Fibroblast of pulmonary artery (primary cell): Measurements from ENCODE around the gene NBR1.
"Not testable (repeated sequence)": the region's sequence is repeated elsewhere in the genome, so short reads cannot be mapped to it uniquely, and the experiment has no call there.

ENCODE experiments used
- DNase-seq: peaks from one replicate; pipeline ENCODE4 v3.0.0-alpha.2; 2010; ENCODE audit warnings: low read depth
- H3K4me3 ChIP-seq: replicated peaks from 2 replicates; pipeline ENCODE4 v1.5.1; 2011; ENCODE audit warnings: low read depth, mild to moderate bottlenecking, control low read depth, low read length, moderate library complexity
- TF ChIP-seq, protein P1 (sequence below): IDR thresholded peaks from 2 replicates; pipeline ENCODE4 v1.5.1; 2011; ENCODE audit warnings: mild to moderate bottlenecking, control low read depth, low read length, inconsistent platforms; ENCODE audit errors: missing control alignments

Gene NBR1, protein sequence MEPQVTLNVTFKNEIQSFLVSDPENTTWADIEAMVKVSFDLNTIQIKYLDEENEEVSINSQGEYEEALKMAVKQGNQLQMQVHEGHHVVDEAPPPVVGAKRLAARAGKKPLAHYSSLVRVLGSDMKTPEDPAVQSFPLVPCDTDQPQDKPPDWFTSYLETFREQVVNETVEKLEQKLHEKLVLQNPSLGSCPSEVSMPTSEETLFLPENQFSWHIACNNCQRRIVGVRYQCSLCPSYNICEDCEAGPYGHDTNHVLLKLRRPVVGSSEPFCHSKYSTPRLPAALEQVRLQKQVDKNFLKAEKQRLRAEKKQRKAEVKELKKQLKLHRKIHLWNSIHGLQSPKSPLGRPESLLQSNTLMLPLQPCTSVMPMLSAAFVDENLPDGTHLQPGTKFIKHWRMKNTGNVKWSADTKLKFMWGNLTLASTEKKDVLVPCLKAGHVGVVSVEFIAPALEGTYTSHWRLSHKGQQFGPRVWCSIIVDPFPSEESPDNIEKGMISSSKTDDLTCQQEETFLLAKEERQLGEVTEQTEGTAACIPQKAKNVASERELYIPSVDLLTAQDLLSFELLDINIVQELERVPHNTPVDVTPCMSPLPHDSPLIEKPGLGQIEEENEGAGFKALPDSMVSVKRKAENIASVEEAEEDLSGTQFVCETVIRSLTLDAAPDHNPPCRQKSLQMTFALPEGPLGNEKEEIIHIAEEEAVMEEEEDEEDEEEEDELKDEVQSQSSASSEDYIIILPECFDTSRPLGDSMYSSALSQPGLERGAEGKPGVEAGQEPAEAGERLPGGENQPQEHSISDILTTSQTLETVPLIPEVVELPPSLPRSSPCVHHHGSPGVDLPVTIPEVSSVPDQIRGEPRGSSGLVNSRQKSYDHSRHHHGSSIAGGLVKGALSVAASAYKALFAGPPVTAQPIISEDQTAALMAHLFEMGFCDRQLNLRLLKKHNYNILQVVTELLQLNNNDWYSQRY

DNA sequence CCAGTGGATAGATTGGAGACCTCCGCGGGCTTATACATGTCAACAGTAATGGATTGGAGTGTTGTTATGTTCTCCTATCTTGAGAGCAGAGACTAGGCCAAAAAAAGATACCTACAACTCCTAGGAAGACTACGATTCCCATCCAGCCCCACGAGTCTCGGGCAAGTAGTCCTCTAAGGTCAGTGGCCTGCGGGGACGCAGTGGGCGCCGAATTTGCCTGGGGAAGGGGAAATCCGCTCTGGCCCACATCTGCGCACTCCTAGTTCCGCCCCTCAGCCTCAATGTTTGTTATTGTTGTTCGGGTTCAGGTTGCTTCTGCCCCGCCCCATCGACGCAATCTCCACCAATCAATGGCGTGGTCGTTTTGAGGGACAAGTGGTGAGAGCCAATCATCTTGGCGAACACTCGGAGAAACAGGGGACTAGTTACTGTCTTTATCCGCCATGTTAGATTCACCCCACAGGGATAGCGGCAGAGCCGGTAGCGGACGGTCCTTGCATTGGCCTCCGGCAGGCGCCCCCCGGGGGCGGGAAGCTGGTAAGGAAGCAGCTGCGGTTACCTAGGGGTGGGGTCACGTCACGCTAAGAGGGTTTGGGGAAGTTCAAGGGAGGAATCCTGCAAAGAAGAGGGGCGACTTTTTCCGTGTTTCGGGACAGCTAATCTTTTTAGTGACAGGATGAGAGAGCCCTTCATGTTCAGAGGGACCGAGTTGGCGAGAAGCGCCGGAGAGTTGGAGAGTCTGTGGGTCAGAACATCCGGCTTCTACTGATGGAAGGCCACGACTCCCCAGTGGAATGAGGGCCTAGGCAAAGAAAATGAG, at the start of gene NBR1:
Gene NBR1 (plus strand): TSS at position 449 of the 820 bp plus-strand sequence. CDS start 4,586 bp downstream, outside the sequence.
- TF ChIP-seq, protein P1, sequence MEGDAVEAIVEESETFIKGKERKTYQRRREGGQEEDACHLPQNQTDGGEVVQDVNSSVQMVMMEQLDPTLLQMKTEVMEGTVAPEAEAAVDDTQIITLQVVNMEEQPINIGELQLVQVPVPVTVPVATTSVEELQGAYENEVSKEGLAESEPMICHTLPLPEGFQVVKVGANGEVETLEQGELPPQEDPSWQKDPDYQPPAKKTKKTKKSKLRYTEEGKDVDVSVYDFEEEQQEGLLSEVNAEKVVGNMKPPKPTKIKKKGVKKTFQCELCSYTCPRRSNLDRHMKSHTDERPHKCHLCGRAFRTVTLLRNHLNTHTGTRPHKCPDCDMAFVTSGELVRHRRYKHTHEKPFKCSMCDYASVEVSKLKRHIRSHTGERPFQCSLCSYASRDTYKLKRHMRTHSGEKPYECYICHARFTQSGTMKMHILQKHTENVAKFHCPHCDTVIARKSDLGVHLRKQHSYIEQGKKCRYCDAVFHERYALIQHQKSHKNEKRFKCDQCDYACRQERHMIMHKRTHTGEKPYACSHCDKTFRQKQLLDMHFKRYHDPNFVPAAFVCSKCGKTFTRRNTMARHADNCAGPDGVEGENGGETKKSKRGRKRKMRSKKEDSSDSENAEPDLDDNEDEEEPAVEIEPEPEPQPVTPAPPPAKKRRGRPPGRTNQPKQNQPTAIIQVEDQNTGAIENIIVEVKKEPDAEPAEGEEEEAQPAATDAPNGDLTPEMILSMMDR: peak; percentile 8
- peak within 1 kb of the TSS; percentile 84 for H3K4me3 ChIP-seq
- peak; percentile 99 for DNase-seq

DNA sequence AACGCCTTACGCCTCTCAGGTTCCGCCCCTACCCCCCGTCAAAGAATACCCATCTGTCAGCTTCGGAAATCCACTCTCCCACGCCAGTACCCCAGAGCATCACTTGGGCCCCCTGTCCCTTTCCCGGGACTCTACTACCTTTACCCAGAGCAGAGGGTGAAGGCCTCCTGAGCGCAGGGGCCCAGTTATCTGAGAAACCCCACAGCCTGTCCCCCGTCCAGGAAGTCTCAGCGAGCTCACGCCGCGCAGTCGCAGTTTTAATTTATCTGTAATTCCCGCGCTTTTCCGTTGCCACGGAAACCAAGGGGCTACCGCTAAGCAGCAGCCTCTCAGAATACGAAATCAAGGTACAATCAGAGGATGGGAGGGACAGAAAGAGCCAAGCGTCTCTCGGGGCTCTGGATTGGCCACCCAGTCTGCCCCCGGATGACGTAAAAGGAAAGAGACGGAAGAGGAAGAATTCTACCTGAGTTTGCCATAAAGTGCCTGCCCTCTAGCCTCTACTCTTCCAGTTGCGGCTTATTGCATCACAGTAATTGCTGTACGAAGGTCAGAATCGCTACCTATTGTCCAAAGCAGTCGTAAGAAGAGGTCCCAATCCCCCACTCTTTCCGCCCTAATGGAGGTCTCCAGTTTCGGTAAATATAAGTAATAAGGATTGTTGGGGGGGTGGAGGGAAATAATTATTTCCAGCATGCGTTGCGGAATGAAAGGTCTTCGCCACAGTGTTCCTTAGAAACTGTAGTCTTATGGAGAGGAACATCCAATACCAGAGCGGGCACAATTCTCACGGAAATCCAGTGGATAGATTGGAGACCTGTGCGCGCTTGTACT, 45.7 kb upstream of the NBR1 start, which contains the start of gene BRCA1:
Gene BRCA1 (minus strand): TSS at position 232 of the 834 bp plus-strand sequence. CDS start 1,268 bp downstream, outside the sequence.
- peak within 1 kb of the TSS; percentile 98 for H3K4me3 ChIP-seq
- DNase-seq: peak; percentile 99
- TF ChIP-seq, protein P1: no peak

DNA sequence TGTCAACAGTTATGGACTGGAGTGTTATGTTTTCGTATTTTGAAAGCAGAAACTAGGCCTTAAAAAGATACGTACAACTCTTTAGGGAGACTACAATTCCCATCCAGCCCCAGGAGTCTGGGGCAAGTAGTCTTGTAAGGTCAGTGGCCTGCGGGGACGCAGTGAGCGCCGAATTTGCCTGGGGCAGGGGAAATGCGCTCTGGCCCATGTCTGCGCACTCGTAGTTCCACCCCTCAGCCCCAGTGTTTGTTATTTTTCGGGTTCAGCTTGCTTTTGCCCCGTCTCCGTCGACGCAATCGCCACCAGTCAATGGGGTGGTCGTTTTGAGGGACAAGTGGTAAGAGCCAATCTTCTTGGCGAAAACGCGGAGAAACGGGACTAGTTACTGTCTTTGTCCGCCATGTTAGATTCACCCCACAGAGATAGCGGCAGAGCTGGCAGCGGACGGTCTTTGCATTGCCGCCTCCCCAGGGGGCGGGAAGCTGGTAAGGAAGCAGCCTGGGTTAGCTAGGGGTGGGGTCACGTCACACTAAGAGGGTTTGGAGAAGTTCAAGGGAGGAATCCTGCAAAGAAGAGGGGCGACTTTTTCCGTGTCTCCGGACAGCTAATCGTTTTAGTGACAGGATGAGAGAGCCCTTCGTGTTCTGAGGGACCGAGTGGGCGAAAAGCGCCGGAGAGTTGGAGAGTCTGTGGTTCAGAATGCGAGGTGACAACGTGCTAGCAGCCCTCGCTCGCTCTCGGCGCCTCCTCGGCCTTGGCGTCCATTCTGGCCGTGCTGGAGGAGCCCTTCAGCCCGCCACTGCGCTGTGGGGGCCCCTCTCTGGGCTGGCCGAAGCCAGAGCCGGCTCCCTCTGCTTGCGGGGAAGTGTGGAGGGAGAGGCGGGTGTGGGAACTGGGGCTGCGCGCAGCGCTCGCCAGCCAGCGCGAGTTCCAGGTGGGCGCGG, 44.8 kb upstream of the NBR1 start:
- DNase-seq: no peak
- TF ChIP-seq, protein P1: no peak
- peak overlapping the region; percentile 98 for H3K4me3 ChIP-seq

DNA sequence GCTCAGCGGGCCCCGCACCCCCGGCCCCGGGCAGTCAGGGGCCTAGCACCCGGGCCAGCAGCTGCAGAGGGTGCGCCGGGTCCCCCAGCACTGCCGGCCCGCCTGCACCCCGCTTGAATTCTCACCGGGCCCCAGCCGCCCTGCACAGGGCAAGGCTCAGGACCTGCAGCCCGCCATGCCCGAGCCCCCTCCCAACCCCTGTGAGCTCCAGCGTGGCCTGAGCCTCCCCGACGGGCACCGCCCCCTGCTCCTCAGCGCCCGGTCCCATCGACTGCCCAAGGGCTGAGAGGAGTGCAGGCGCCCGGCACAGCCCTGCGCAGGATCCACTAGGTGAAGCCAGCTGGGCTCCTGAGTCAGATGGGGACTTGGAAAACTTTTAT, 44.1 kb upstream of the NBR1 start:
- no peak for DNase-seq
- TF ChIP-seq, protein P1: no peak
- H3K4me3 ChIP-seq: no peak overlapping the region

DNA sequence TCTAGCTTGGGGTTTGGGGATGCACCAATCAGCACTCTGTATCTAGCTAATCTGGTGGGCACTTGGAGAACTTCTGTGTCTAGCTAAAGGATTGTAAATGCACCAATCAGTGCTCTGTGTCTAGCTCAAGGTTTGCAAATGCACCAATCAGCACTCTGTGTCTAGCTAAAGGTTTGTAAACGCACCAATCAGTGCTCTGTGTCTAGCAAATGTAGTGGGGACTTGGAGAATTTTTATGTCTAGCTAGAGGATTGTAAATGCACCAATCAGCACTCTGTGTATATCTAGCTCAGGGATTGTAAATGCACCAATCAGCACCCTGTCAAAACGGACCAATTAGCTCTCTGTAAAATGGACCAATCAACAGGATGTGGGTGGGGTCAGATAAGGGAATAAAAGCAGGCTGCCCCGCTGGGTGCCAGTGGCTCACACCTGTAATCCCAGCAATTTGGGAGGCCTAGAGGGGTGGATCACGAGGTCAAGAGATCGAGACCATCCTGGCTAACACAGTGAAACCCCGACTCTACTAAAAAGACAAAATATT, 43.6 kb upstream of the NBR1 start:
- not testable (repeated sequence) for DNase-seq, H3K4me3 ChIP-seq

DNA sequence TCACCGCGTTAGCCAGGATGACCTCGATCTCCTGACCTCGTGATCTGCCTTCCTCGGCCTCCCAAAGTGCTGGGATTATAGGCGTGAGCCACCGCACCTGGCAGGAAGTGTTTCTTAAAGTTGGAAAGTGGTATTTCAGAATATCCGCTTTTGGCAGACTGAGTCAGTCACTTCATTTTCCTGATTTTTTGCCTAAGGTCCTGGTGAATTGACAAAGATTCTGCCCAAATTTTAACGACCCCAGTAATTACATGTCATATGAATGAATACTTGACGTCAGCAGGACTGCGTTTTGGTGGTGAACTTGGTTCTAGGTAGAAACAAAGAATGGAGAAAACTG, 41.4 kb upstream of the NBR1 start:
- no peak overlapping the region for H3K4me3 ChIP-seq
- TF ChIP-seq, protein P1: no peak
- no peak for DNase-seq
